Mesenteric fat pad (tissue), 1 donor: ENCODE results near the gene ANKS1B. TPM values are rescaled to one million over a fixed set of nuclear protein-coding genes. Genes with fewer than 3 reads are reported as not detected.
"Not testable (repeated sequence)": the region's sequence is repeated elsewhere in the genome, so short reads cannot be mapped to it uniquely, and the experiment has no call there.

Experiments used
- DNase-seq: peaks from one replicate; pipeline ENCODE4 v3.0.0-alpha.2; 2020; ENCODE audit warnings: low spot score
- total RNA-seq: library from RNA; stranded (reverse); fragmentation: NEBNext Ultra II Directional; extraction: Animal tissue kit (Norgen Biotek cat#: 25700); gene quantifications from one replicate; pipeline ENCODE4 v1.2.1, GENCODE V29; 2021
- donor health status: DM: yes; HTN: yes; CAD: no.

Gene ANKS1B
- total RNA-seq, 1 donor from 2014 or later, result 5.3 TPM

- DNase-seq, result no peak
Measured at GRCh38 chr12:99875081-99875480, 109.7 kb downstream of the ANKS1B start.

- DNase-seq, result no peak
Measured at GRCh38 chr12:99870085-99870484, 114.7 kb downstream of the ANKS1B start.

GRCh38 chr12:99861731-99862130, 123.0 kb downstream of the ANKS1B start:
- no peak for DNase-seq

- no peak for DNase-seq
Measured at GRCh38 chr12:99859126-99859525, 125.6 kb downstream of the ANKS1B start.

- no peak for DNase-seq
Measured at GRCh38 chr12:99852666-99853065, 132.1 kb downstream of the ANKS1B start.

- DNase-seq, result no peak
Measured at GRCh38 chr12:99847936-99848335, 136.8 kb downstream of the ANKS1B start.

GRCh38 chr12:99834710-99835109, 150.0 kb downstream of the ANKS1B start:
- DNase-seq, result no peak

GRCh38 chr12:99833397-99833796, 151.3 kb downstream of the ANKS1B start:
- DNase-seq, result no peak

GRCh38 chr12:99824900-99825542, 159.7 kb downstream of the ANKS1B start:
- no peak for DNase-seq

GRCh38 chr12:99822273-99822672, 162.5 kb downstream of the ANKS1B start:
- no peak for DNase-seq

GRCh38 chr12:99810718-99811593, 173.8 kb downstream of the ANKS1B start:
- no peak for DNase-seq

- DNase-seq, result no peak
Measured at GRCh38 chr12:99809909-99810308, 174.8 kb downstream of the ANKS1B start.

GRCh38 chr12:99806304-99806703, 178.4 kb downstream of the ANKS1B start:
- no peak for DNase-seq

- no peak for DNase-seq
Measured at GRCh38 chr12:99804715-99805114, 180.0 kb downstream of the ANKS1B start.

GRCh38 chr12:99800605-99801004, 184.1 kb downstream of the ANKS1B start:
- DNase-seq, result no peak

- not testable (repeated sequence) for DNase-seq
Measured at GRCh38 chr12:99797931-99798330, 186.8 kb downstream of the ANKS1B start.

- no peak for DNase-seq
Measured at GRCh38 chr12:99783421-99783820, 201.3 kb downstream of the ANKS1B start.

- no peak for DNase-seq
Measured at GRCh38 chr12:99772274-99772673, 212.5 kb downstream of the ANKS1B start.

GRCh38 chr12:99771659-99772058, 213.1 kb downstream of the ANKS1B start:
- DNase-seq, result no peak

GRCh38 chr12:99769396-99769980, 215.2 kb downstream of the ANKS1B start:
- no peak for DNase-seq

GRCh38 chr12:99768758-99769157, 216.0 kb downstream of the ANKS1B start:
- DNase-seq, result no peak

- no peak for DNase-seq
Measured at GRCh38 chr12:99767809-99768208, 216.9 kb downstream of the ANKS1B start.
